Ureter (tissue), 1 donor: ENCODE measurements around the gene ALPG. TPM values are rescaled to one million over a fixed set of nuclear protein-coding genes. Genes with fewer than 3 reads are reported as not detected.
"Not testable (repeated sequence)": the region's sequence is repeated elsewhere in the genome, so short reads cannot be mapped to it uniquely, and the experiment has no call there.

Experiments used
- DNase-seq: peaks from one replicate; pipeline ENCODE4 v3.0.0-alpha.2; 2020; ENCODE audit warnings: low spot score
- total RNA-seq: library from RNA; stranded (reverse); gene quantifications from one replicate; pipeline ENCODE4 v1.2.4, GENCODE V29; 2023
- donor health status: DM: yes; HTN: yes; CAD: no.

ALPG gene
- total RNA-seq, 1 donor from 2014 or later = not detected

- peak; percentile 86 for DNase-seq
Observed at GRCh38 chr2:232440220-232441018, 33.8 kb downstream of the ALPG start.

- no peak for DNase-seq
Observed at GRCh38 chr2:232441147-232441651, 34.6 kb downstream of the ALPG start.

- DNase-seq = not testable (repeated sequence)
Observed at GRCh38 chr2:232441922-232442321, 35.3 kb downstream of the ALPG start.

- not testable (repeated sequence) for DNase-seq
Observed at GRCh38 chr2:232442431-232442830, 35.8 kb downstream of the ALPG start.

- not testable (repeated sequence) for DNase-seq
Observed at GRCh38 chr2:232443047-232443446, 36.4 kb downstream of the ALPG start.

- DNase-seq = not testable (repeated sequence)
Observed at GRCh38 chr2:232443669-232444408, 37.2 kb downstream of the ALPG start.

- no peak for DNase-seq
Observed at GRCh38 chr2:232444409-232445148, 37.9 kb downstream of the ALPG start.

GRCh38 chr2:232445149-232445885, 38.7 kb downstream of the ALPG start:
- not testable (repeated sequence) for DNase-seq

GRCh38 chr2:232446266-232446777, 39.7 kb downstream of the ALPG start:
- not testable (repeated sequence) for DNase-seq

GRCh38 chr2:232447091-232447620, 40.5 kb downstream of the ALPG start:
- no peak for DNase-seq

- no peak for DNase-seq
Observed at GRCh38 chr2:232447638-232448303, 41.1 kb downstream of the ALPG start.

- no peak for DNase-seq
Observed at GRCh38 chr2:232448304-232448690, 41.7 kb downstream of the ALPG start.

- no peak for DNase-seq
Observed at GRCh38 chr2:232449964-232450363, 43.3 kb downstream of the ALPG start.

GRCh38 chr2:232451645-232452044, 45.0 kb downstream of the ALPG start:
- not testable (repeated sequence) for DNase-seq

GRCh38 chr2:232454630-232455029, 48.0 kb downstream of the ALPG start:
- DNase-seq = no peak

- DNase-seq = no peak
Observed at GRCh38 chr2:232455426-232456255, 49.0 kb downstream of the ALPG start, which contains the start of gene ALPI. Gene ALPI (plus strand): TSS chr2:232456153. CDS start chr2:232456200, 47 bp downstream.

GRCh38 chr2:232456296-232457120, 49.9 kb downstream of the ALPG start:
- DNase-seq = no peak
